GM12872 (cell line): ENCODE measurements around the gene TIAM2.

Experiments used
- TF ChIP-seq, protein P1 (sequence below): IDR thresholded peaks from 3 replicates; pipeline ENCODE4 v1.5.1; 2011; ENCODE audit warnings: low read depth, mild to moderate bottlenecking, low read length, moderate library complexity; ENCODE audit not compliant: insufficient read depth

The TIAM2 gene

DNA sequence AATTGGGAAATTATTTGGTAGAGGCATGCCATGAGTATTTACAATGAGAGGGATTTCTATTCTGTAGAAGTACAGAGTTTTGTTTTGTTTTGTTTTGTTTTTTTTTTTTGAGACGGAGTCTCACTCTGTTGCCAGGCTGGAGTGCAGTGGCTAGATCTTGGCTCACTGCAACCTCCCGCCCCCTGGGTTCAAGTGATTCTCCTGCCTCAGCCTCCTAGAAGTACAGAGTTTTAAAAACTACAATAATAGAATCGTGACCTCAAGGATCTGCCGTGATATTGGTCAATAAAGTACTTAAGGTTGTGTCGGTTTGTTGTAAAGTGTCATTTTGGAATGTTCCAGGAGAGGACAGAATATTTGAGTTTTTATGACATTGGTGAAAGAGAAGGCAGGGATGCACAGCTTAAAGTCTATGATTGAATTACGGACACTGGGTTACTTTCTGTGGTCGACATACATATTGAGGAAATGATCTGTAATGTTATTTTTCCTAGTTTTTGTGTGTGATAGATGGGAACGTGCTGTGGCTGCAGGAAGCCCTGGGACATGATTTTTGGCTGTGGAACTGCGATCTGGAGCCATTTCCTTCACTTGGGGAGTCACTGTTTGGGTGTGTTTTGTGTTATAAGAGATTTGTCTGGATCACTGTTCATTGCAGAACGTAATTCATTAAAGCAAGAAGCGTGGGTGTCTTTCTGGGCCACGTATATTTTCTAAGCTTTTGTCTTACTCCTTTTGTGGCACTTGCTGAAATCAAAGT lies 59.6 kb downstream of the TIAM2 start:
- TF ChIP-seq, protein P1, sequence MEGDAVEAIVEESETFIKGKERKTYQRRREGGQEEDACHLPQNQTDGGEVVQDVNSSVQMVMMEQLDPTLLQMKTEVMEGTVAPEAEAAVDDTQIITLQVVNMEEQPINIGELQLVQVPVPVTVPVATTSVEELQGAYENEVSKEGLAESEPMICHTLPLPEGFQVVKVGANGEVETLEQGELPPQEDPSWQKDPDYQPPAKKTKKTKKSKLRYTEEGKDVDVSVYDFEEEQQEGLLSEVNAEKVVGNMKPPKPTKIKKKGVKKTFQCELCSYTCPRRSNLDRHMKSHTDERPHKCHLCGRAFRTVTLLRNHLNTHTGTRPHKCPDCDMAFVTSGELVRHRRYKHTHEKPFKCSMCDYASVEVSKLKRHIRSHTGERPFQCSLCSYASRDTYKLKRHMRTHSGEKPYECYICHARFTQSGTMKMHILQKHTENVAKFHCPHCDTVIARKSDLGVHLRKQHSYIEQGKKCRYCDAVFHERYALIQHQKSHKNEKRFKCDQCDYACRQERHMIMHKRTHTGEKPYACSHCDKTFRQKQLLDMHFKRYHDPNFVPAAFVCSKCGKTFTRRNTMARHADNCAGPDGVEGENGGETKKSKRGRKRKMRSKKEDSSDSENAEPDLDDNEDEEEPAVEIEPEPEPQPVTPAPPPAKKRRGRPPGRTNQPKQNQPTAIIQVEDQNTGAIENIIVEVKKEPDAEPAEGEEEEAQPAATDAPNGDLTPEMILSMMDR = no peak

DNA sequence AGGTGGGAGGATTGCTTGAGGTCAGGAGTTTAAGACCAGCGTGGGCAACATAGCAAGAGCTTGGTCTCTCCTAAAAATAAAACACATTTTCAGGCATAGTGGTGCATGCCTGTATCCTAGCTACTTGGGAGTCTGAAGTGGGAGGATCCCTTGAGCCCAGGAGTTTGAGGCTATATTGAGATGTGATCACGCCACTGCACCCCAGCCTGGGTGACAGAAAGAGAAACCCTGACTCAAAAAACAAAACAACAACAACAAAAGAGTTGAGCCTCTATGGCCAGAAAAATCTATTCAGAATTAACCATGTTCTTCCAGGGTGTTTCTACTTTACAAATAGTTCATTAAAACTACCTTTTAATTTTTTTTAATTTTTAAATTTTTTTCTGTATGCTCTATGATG lies 60.6 kb downstream of the TIAM2 start:
- TF ChIP-seq, protein P1 = no peak

DNA sequence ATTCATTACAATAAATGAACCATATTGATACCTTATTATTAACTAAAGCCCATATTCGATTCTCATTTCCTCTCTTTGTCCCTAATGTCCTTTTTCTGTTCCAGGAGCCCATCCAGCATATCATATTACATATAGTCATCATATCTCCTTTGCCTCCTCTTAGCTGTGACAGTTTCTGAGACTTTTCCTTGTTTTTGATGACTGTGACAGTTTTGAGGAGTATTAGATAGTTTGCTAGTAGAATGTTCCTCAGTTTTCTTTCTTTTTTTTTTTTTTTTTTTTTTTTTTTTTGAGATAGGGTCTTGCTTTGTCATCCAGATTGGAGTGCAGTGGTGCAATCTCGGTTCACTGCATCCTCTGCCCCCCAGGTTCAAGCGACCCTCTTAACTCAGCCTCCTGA lies 61.6 kb downstream of the TIAM2 start:
- TF ChIP-seq, protein P1 = no peak

DNA sequence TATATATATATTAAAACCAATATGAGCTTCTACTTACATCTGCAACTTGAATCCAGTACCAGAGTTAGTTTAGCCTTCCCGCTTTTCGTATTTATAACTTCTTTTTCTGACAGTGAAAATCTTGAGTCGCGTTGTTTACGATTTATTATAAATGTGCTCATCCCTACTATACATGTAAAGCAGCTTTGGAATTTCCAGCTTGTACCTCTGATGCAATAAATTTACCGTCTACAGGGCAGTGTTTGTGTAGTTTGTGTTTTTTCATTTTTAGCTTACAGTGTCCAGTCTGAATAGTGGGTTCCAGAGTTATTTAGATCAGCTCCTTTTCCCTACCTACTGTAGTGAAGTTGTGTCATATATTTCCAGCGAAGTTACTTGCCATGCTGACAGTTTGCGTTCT lies 66.3 kb downstream of the TIAM2 start:
- TF ChIP-seq, protein P1 = no peak

DNA sequence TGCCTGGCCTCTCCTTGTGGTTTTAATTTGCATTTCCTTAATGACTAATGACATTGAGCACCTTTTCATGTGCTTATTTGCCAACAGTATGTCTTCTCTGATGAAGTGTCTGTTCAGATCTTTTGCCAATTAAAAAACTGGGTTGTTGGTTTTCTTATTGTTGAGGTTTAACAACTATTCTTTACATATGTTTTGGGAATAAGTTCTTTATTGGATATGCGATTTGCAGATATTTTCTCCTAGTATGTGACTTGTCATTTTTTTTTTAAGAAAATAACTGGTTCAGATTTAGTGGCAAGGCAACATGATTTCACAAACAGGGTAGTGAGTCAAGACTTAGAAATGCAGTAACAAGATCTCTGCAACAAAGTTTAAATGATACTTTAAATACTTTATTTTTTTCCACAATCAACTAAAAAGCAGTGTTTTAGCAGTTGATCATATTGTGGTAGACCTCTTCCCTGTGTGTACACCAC lies 67.8 kb downstream of the TIAM2 start:
- TF ChIP-seq, protein P1 = no peak

DNA sequence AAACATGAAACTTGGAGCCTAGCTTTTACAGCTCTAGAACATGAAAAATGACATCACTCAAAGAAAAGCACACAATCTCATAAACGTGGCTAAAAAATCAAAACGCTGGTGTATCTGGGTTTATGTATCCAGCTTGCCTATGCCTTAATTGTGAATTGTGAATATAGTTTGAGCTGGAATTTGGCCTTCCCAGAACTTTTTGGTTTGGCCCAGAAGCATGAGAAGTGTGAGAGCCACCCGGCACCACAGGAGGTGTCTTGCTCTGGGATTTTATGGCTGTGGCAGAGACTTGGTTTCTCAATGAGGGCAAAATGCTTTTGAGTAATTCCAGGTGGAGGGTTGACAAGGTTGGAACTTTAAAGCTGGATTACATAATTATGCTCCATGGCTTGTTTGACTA lies 69.2 kb downstream of the TIAM2 start:
- TF ChIP-seq, protein P1 = no peak

DNA sequence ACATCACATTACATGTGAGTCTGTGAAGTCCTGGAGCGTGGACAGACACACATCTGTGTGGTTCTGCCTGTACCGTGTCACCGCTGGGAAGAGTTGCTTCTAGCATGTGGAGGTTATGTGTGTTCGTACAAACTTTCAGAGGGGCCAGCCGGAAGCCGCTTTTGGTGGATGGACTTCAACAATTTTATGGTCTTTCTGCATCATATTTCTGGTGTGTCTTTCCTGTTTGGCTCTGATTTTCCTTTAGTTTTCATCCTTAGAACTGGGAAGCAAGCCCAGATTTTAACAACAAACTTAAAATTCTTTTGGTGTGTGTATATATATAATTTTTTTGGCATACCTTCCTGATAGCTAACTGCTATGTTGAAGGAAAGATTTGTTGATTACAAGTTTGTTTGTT lies 71.2 kb downstream of the TIAM2 start:
- TF ChIP-seq, protein P1 = no peak
